CD14-positive monocyte (primary cell): ENCODE measurements around the gene FOXP1. TPM values are rescaled to one million over a fixed set of nuclear protein-coding genes. Genes with fewer than 3 reads are reported as not detected.

Experiments
- DNase-seq, 3 donors: peaks; one replicate each; pipeline ENCODE4 v3.0.0-alpha.2; 2011 to 2022
- H2AFZ ChIP-seq: 2 replicates; pipeline ENCODE4 v1.6.0; 2012; ENCODE audit warnings: mild to moderate bottlenecking, low read depth, low read length, inconsistent platforms; ENCODE audit not compliant: insufficient read depth, poor library complexity, severe bottlenecking
- H3K27ac ChIP-seq, 2 donors: 1 replicate in 1 of 2; 2 replicates in 1 of 2; pipeline ENCODE4 v1.5.1; 2012 to 2013; ENCODE audit warnings: low read length in 2 of 2, control low read depth in 1 of 2, inconsistent platforms in 1 of 2, low read depth in 1 of 2, mild to moderate bottlenecking in 1 of 2
- H3K27me3 ChIP-seq, 2 donors: one replicate each; pipeline versions ENCODE4 v1.6.0 to v1.6.1; 2011 to 2013; ENCODE audit warnings: low read length in 2 of 2; ENCODE audit not compliant: control insufficient read depth in 2 of 2, insufficient read depth in 2 of 2
- H3K36me3 ChIP-seq, 2 donors: replicated peaks in 1 of 2; 1 replicate in 1 of 2; 2 replicates in 1 of 2; pipeline versions ENCODE4 v1.5.1 to v1.6.1; 2012 to 2013; ENCODE audit warnings: low read length in 2 of 2, control low read depth in 1 of 2, inconsistent platforms in 1 of 2, mild to moderate bottlenecking in 1 of 2; ENCODE audit not compliant: insufficient read depth in 2 of 2, control insufficient read depth in 1 of 2
- H3K4me1 ChIP-seq, 2 donors: 1 replicate in 1 of 2; 2 replicates in 1 of 2; pipeline versions ENCODE4 v1.5.1 to v1.6.1; 2012 to 2013; ENCODE audit warnings: low read length in 2 of 2, control low read depth in 1 of 2, inconsistent platforms in 1 of 2, mild to moderate bottlenecking in 1 of 2, moderate library complexity in 1 of 2; ENCODE audit not compliant: insufficient read depth in 2 of 2, control insufficient read depth in 1 of 2
- H3K4me2 ChIP-seq: replicated peaks from 2 replicates; pipeline ENCODE3; 2012; ENCODE audit warnings: low read length, moderate library complexity, mild to moderate bottlenecking; ENCODE audit not compliant: poor library complexity, severe bottlenecking; ENCODE audit errors: extremely low read depth
- H3K4me3 ChIP-seq, 3 experiments: fragments of 200-600 bp in 1 of 3; sonication (generic) in 1 of 3; replicated peaks in 1 of 3; 1 replicate in 2 of 3; 2 replicates in 1 of 3; pipeline ENCODE4 v1.5.1; 2011 to 2013; ENCODE audit warnings: low read length in 3 of 3, mild to moderate bottlenecking in 3 of 3, control low read depth in 2 of 3, low read depth in 2 of 3, inconsistent platforms in 1 of 3, moderate library complexity in 1 of 3
- H3K79me2 ChIP-seq: 2 replicates; pipeline ENCODE4 v1.6.0; 2012; ENCODE audit warnings: mild to moderate bottlenecking, control low read depth, inconsistent platforms, low read length, moderate library complexity; ENCODE audit not compliant: insufficient read depth
- H3K9ac ChIP-seq: 2 replicates; pipeline ENCODE4 v1.6.0; 2017; ENCODE audit warnings: low read length, mild to moderate bottlenecking; ENCODE audit not compliant: insufficient read depth, poor library complexity, severe bottlenecking
- H3K9me3 ChIP-seq, 2 donors: replicated peaks in 1 of 2; 1 replicate in 1 of 2; 2 replicates in 1 of 2; pipeline versions ENCODE4 v1.5.1 to v1.6.1; 2012 to 2013; ENCODE audit warnings: low read length in 2 of 2, control low read depth in 1 of 2; ENCODE audit not compliant: control insufficient read depth in 1 of 2, insufficient read depth in 1 of 2
- H4K20me1 ChIP-seq: 2 replicates; pipeline ENCODE4 v1.6.0; 2012; ENCODE audit warnings: mild to moderate bottlenecking, low read length, control low read depth, moderate library complexity; ENCODE audit not compliant: insufficient read depth
- H3K27ac Mint-ChIP-seq, 7 donors: one replicate each; pipeline ENCODE4 v1.8.0; 2020; ENCODE audit warnings: mild to moderate bottlenecking in 7 of 7, mixed read lengths in 7 of 7, moderate library complexity in 6 of 7, inconsistent platforms in 2 of 7
- H3K27me3 Mint-ChIP-seq, 3 donors: one replicate each; pipeline ENCODE4 v1.8.0; 2021 to 2022; ENCODE audit warnings: low read depth in 3 of 3, mild to moderate bottlenecking in 3 of 3, mixed read lengths in 3 of 3, moderate library complexity in 3 of 3, inconsistent platforms in 1 of 3
- H3K36me3 Mint-ChIP-seq, 2 donors: one replicate each; pipeline ENCODE4 v1.8.0; 2020; ENCODE audit warnings: mixed read lengths in 2 of 2, inconsistent platforms in 1 of 2, mild to moderate bottlenecking in 1 of 2
- H3K4me1 Mint-ChIP-seq: one replicate; pipeline ENCODE4 v1.8.0; 2020; ENCODE audit warnings: mild to moderate bottlenecking, mixed read lengths
- H3K4me3 Mint-ChIP-seq, 2 donors: one replicate each; pipeline ENCODE4 v1.8.0; 2020; ENCODE audit warnings: mild to moderate bottlenecking in 2 of 2, mixed read lengths in 2 of 2, moderate library complexity in 1 of 2
- H3K9me3 Mint-ChIP-seq, 7 donors: one replicate each; pipeline ENCODE4 v1.8.0; 2020 to 2022; ENCODE audit warnings: mixed read lengths in 7 of 7, mild to moderate bottlenecking in 6 of 7, moderate library complexity in 6 of 7, inconsistent platforms in 2 of 7
- CTCF ChIP-seq: fragments of 200-600 bp; IDR thresholded peaks from one replicate; pipeline ENCODE4 v1.8.0; 2022; ENCODE audit warnings: antibody characterized with exemption, mild to moderate bottlenecking
- WGBS: methylation state at CpG from one replicate; pipeline ENCODE4 v1.1.5; 2013; ENCODE audit warnings: missing lambda C conversion rate; ENCODE audit not compliant: insufficient coverage; 5-methylcytosine and 5-hydroxymethylcytosine counted together
- intact Hi-C, 2 donors: fragments of 100-400 bp; cut with micrococcal nuclease; formaldehyde crosslinking; loops; one replicate each; pipeline versions ENCODE4 v1.15.0 to v1.15.1; 2023
- polyA plus RNA-seq, 3 donors: library from polyadenylated mRNA; depleted of rRNA in 1 of 3; unstranded in 2 of 3; stranded (reverse) in 1 of 3; fragments of 300-500 nt in 2 of 3; fragments of >200 nt in 1 of 3; fragmentation: Illumina TruSeq in 2 of 3; gene quantifications; 1 replicate in 2 of 3; 2 replicates in 1 of 3; pipeline ENCODE4 v1.2.3, GENCODE V29; 2012 to 2021

Gene FOXP1
- polyA plus RNA-seq, 3 donors: 25.7 to 42.6 (median 27.8) TPM

- Histone ChIP-seq H3K4me1 (no peaks in the 10 kb centered on the region), H3K9me3 (no peaks in the 10 kb centered on the region), H3K79me2 (no peaks in the 10 kb centered on the region), H3K4me2 (no peak overlapping the region), H3K9ac (no peak overlapping the region), H3K4me3 (no peak overlapping the region), H4K20me1 (no peaks in the 10 kb centered on the region), H3K27ac (no peak overlapping the region), H2AFZ (no peak overlapping the region), H3K27me3 (no peaks in the 10 kb centered on the region), H3K36me3 (no peaks in the 10 kb centered on the region)
- intact Hi-C loops: no loop called here
- Mint-ChIP-seq H3K27me3 (peaks cover 0 to 3% (median 2%) of the 10 kb centered on the region in 3 donors), H3K4me3 (no peak overlapping the region), H3K4me1 (no peaks in the 10 kb centered on the region), H3K36me3 (no peaks in the 10 kb centered on the region), H3K9me3 (peaks cover 2 to 14% (median 4%) of the 10 kb centered on the region in 7 donors), H3K27ac (no peak overlapping the region)
- no peak for DNase-seq
- 93% methylated on average over 2 of the region's 7 CpGs for WGBS
- no peak for TF ChIP-seq CTCF
Measured at GRCh38 chr3:70926835-70927234, 656.7 kb downstream of the FOXP1 start.

GRCh38 chr3:70919661-70920060 is 663.9 kb downstream of the FOXP1 start:
- TF ChIP-seq CTCF: no peak
- no peak overlapping the region for H2AFZ ChIP-seq
- Mint-ChIP-seq H3K4me1 (no peaks in the 10 kb centered on the region), H3K9me3 (peaks cover 0 to 10% (median 4%) of the 10 kb centered on the region in 7 donors), H3K27me3 (peaks cover 0 to 1% (median 0%) of the 10 kb centered on the region in 3 donors), H3K4me3 (no peak overlapping the region), H3K27ac (no peak overlapping the region), H3K36me3 (no peaks in the 10 kb centered on the region)
- H3K27me3 ChIP-seq: no peaks in the 10 kb centered on the region
- H3K4me3 ChIP-seq: no peak overlapping the region
- no peak overlapping the region for H3K27ac ChIP-seq
- H3K9ac ChIP-seq: no peak overlapping the region
- no peaks in the 10 kb centered on the region for H4K20me1 ChIP-seq
- DNase-seq: no peak
- no peaks in the 10 kb centered on the region for H3K9me3 ChIP-seq
- H3K4me2 ChIP-seq: no peak overlapping the region
- no peaks in the 10 kb centered on the region for H3K4me1 ChIP-seq
- no CpG with 5 or more reads among the region's 3 CpGs for WGBS
- H3K79me2 ChIP-seq: no peaks in the 10 kb centered on the region
- H3K36me3 ChIP-seq: no peaks in the 10 kb centered on the region
- intact Hi-C loops: no loop called here
